PC-3 (cell line): Measurements from ENCODE around the gene SLC25A6. TPM values are rescaled to one million over a fixed set of nuclear protein-coding genes. Genes with fewer than 3 reads are reported as not detected.

Source experiments
- ATAC-seq: fragments of 200-7000 bp; cut with Tn5 transposase; 2 replicates; pipeline ENCODE4 v1.9.1; 2020; ENCODE audit warnings: mild to moderate bottlenecking, moderate library complexity
- BruUV-seq: library from RNA; stranded (reverse); fragments of 400-500 nt; replicated peaks from 2 replicates; lab custom pipeline; 2021; lab: Mats Ljungman, UMichigan
- CTCF ChIA-PET: fragments of 300-600 bp; sonication (Branson Sonifier 250); formaldehyde crosslinking; loops from one replicate; lab custom pipeline; 2022; ENCODE audit warnings: antibody characterized with exemption; lab: Charles Lee
- POLR2A ChIA-PET: fragments of 300-600 bp; sonication (Branson Sonifier 250); formaldehyde crosslinking; loops from one replicate; lab custom pipeline; 2022; ENCODE audit warnings: antibody characterized with exemption; ENCODE audit not compliant: unreplicated experiment; lab: Charles Lee
- DNase-seq: peaks from one replicate; pipeline ENCODE4 v3.0.0-alpha.2; 2015
- H2AFZ ChIP-seq: fragments of 300-600 bp; sonication (generic); 2 replicates; pipeline ENCODE4 v1.6.0; 2016; ENCODE audit warnings: antibody characterized with exemption, low read length
- H3F3A ChIP-seq: fragments of 300-600 bp; sonication (generic); one replicate; pipeline ENCODE4 v1.6.0; 2017; ENCODE audit warnings: antibody characterized with exemption, low read length, control low read depth, mild to moderate bottlenecking; ENCODE audit not compliant: unreplicated experiment
- H3K27ac ChIP-seq: fragments of 300-600 bp; sonication (generic); 2 replicates; pipeline ENCODE4 v1.5.1; 2016; ENCODE audit warnings: mild to moderate bottlenecking, low read length
- H3K27me3 ChIP-seq: fragments of 300-600 bp; sonication (generic); 2 replicates; pipeline ENCODE4 v1.6.1; 2016; ENCODE audit warnings: low read length, mixed read lengths
- H3K36me3 ChIP-seq: fragments of 300-600 bp; sonication (generic); 2 replicates; pipeline ENCODE4 v1.6.1; 2016; ENCODE audit warnings: low read depth, mixed run types, low read length, mixed read lengths
- H3K4me1 ChIP-seq: fragments of 300-600 bp; sonication (generic); 2 replicates; pipeline ENCODE4 v1.5.1; 2016; ENCODE audit warnings: low read length; ENCODE audit not compliant: insufficient read depth
- H3K4me2 ChIP-seq: fragments of 300-600 bp; sonication (generic); 2 replicates; pipeline ENCODE4 v1.6.0; 2016; ENCODE audit warnings: low read length
- H3K4me3 ChIP-seq: fragments of 300-600 bp; sonication (generic); 2 replicates; pipeline ENCODE4 v1.5.1; 2016; ENCODE audit warnings: mild to moderate bottlenecking, low read length, mixed read lengths
- H3K79me2 ChIP-seq: fragments of 300-600 bp; sonication (generic); 2 replicates; pipeline ENCODE4 v1.6.1; 2017; ENCODE audit warnings: low read length, mixed read lengths
- H3K9ac ChIP-seq: fragments of 300-600 bp; sonication (generic); 2 replicates; pipeline ENCODE4 v1.6.0; 2016; ENCODE audit warnings: mild to moderate bottlenecking, low read length
- H3K9me2 ChIP-seq: fragments of 300-600 bp; sonication (generic); replicated peaks from 2 replicates; pipeline ENCODE4 v1.6.1; 2016; ENCODE audit warnings: mixed run types, low read length, mixed read lengths
- H3K9me3 ChIP-seq: fragments of 300-600 bp; sonication (generic); 2 replicates; pipeline ENCODE4 v1.6.1; 2016; ENCODE audit warnings: low read length, mixed read lengths
- H4K20me1 ChIP-seq: fragments of 300-600 bp; sonication (generic); 2 replicates; pipeline ENCODE4 v1.6.1; 2016; ENCODE audit warnings: low read length, mixed read lengths
- CTCF ChIP-seq: fragments of 300-600 bp; sonication (generic); conservative IDR thresholded peaks from 2 replicates; pipeline ENCODE4 v1.5.1; 2017; ENCODE audit warnings: antibody characterized with exemption, low read depth, mild to moderate bottlenecking, low read length
- EZH2 ChIP-seq: fragments of 300-600 bp; sonication (generic); IDR thresholded peaks from one replicate; pipeline ENCODE4 v1.6.1; 2017; ENCODE audit warnings: antibody characterized with exemption, mild to moderate bottlenecking, low read length; ENCODE audit not compliant: unreplicated experiment
- EZH2phosphoT487 ChIP-seq: fragments of 300-600 bp; sonication (generic); IDR thresholded peaks from 2 replicates; pipeline ENCODE4 v1.6.1; 2018; ENCODE audit warnings: mild to moderate bottlenecking, antibody characterized with exemption, low read length, borderline replicate concordance
- intact Hi-C: fragments of 100-400 bp; cut with micrococcal nuclease; formaldehyde crosslinking; loops from 2 replicates; pipeline ENCODE4 v1.9.0; 2023
- total RNA-seq: library from RNA; depleted of rRNA; stranded (reverse); fragments of >200 nt; gene quantifications from 2 replicates; pipeline ENCODE4 v1.2.3, GENCODE V29; 2014

The SLC25A6 gene
- total RNA-seq, 1 experiment from 2014 or later: 178 TPM

DNA sequence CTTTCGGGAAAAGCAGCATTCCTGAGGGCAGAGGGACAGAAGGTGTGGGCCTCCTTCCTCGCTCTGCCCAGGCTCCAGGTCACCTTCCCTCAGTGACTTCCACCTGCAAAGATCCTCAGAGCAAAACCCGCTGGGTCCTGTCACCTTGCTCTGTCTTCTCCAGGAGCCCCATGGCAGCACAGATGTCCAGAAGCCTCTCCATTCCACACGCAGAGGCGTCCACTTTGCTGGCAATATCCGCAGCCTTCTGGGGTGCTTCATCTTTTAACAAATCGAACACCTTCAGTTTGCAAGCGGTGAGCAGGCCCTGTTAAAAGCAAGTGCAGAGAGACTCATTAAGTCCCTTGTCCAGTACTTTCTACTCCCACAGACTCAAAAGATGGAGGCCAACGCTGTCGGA is 33.5 kb upstream of the SLC25A6 start:
- BruUV-seq: no TSS peak

DNA sequence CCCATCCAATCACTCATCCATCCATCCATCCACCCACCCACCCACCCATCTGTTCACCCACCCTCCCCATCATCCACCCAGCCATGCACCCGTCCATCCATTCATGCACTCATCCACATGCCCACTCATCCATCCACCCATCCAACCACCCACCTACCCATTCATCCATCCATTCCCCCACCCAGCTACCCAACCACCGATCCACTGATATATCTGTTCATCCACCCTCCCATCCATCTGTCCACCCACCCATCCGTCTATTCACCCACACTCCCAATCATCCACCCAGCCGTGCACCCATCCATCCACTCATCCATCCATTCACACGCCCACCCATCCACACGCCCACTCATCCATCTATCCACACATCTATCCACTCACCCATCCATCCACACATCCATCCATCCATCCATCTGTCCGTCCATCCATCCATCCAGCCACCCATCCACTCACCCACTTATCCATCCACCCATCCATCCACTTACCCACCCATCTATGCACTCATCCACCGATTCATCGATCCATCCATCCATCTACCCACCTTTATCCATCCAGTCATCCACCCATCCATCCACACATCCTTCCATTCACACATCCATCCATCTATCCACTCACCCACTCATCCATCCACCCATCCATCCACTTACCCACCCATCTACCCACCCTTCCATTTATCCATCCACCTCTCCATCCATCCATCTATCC is 32.4 kb upstream of the SLC25A6 start:
- CTCF ChIA-PET: no interaction called here
- H3K9ac ChIP-seq: no peak overlapping the region
- H3K9me2 ChIP-seq: no peaks in the 10 kb centered on the region
- POLR2A ChIA-PET: no interaction called here
- no peak for DNase-seq
- H3K4me1 ChIP-seq: no peaks in the 10 kb centered on the region
- H3K4me3 ChIP-seq: no peak overlapping the region
- no peaks in the 10 kb centered on the region for H4K20me1 ChIP-seq
- no peak overlapping the region for H3K27ac ChIP-seq
- intact Hi-C loops: no loop called here
- no peak overlapping the region for H3K4me2 ChIP-seq
- peaks cover 8% of the 10 kb centered on the region; the same call in 1 of the 2 replicates for H3K36me3 ChIP-seq
- ATAC-seq: no peak
- no peak overlapping the region for H2AFZ ChIP-seq
- H3F3A ChIP-seq: no peaks in the 10 kb centered on the region
- no peaks in the 10 kb centered on the region for H3K27me3 ChIP-seq
- no TSS peak for BruUV-seq
- TF ChIP-seq EZH2phosphoT487 (no peak), CTCF (no peak), EZH2 (no peak)
- H3K79me2 ChIP-seq: no peaks in the 10 kb centered on the region
- no peaks in the 10 kb centered on the region for H3K9me3 ChIP-seq

More for the DNA sequence above, 33.5 kb upstream of the SLC25A6 start:
- intact Hi-C loops: no loop called here
- H3K9me3 ChIP-seq: no peaks in the 10 kb centered on the region
- no peak overlapping the region for H3K27ac ChIP-seq
- no peaks in the 10 kb centered on the region for H3K27me3 ChIP-seq
- H3K9me2 ChIP-seq: no peaks in the 10 kb centered on the region
- H3K4me1 ChIP-seq: no peaks in the 10 kb centered on the region
- no peak overlapping the region for H3K4me2 ChIP-seq
- H2AFZ ChIP-seq: no peak overlapping the region
- POLR2A ChIA-PET: no interaction called here
- H3K36me3 ChIP-seq: peaks cover 8% of the 10 kb centered on the region; the same call in 1 of the 2 replicates
- no peaks in the 10 kb centered on the region for H4K20me1 ChIP-seq
- ATAC-seq (no peak), DNase-seq (no peak)
- CTCF ChIA-PET: no interaction called here
- no peak for TF ChIP-seq EZH2
- H3K79me2 ChIP-seq: no peaks in the 10 kb centered on the region
- no peak overlapping the region for H3K9ac ChIP-seq
- H3F3A ChIP-seq: no peaks in the 10 kb centered on the region
- no peak overlapping the region for H3K4me3 ChIP-seq

DNA sequence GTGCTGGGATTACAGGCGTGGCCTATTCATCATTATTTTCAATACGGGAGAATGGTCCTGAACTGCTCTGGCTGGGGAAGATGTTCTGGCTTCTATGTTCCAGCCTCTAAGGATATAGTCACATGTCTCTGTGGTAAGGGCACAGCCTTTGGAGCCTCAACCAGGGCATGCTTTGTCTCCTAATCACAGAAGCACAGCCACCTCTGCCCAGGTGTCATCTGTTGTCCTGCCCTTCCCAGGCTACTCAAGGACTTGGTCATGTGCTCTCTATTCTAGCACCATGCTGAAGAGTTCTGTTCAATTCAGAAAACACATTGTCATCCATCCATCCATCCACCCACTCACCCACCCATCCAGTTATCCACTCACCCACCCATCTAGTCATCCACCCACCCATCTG is 31.3 kb upstream of the SLC25A6 start:
- no peak for ATAC-seq
- DNase-seq: no peak
- Histone ChIP-seq H3K9me3 (no peaks in the 10 kb centered on the region), H3K9me2 (no peaks in the 10 kb centered on the region), H3F3A (no peaks in the 10 kb centered on the region), H2AFZ (no peak overlapping the region), H3K79me2 (no peaks in the 10 kb centered on the region), H3K27me3 (no peaks in the 10 kb centered on the region), H3K4me1 (peaks cover 8% of the 10 kb centered on the region; the same call in 1 of the 2 replicates), H3K27ac (no peak overlapping the region), H3K9ac (no peak overlapping the region), H3K4me3 (no peak overlapping the region), H4K20me1 (no peaks in the 10 kb centered on the region), H3K36me3 (peaks cover 8% of the 10 kb centered on the region; the same call in 1 of the 2 replicates), H3K4me2 (no peak overlapping the region)
- BruUV-seq: no TSS peak
- ChIA-PET CTCF (no interaction called here), POLR2A (no interaction called here)
- TF ChIP-seq EZH2 (no peak), CTCF (no peak)
- intact Hi-C loops: no loop called here
